NCI-H446 (cell line): ENCODE data around the gene SMARCC2.
"Not testable (repeated sequence)": the region's sequence is repeated elsewhere in the genome, so short reads cannot be mapped to it uniquely, and the experiment has no call there.

Experiments
- DNase-seq, 2 experiments: peaks; one replicate each; lab custom pipeline; 2025; lab: John Stamatoyannopoulos, UW

The SMARCC2 gene

DNA sequence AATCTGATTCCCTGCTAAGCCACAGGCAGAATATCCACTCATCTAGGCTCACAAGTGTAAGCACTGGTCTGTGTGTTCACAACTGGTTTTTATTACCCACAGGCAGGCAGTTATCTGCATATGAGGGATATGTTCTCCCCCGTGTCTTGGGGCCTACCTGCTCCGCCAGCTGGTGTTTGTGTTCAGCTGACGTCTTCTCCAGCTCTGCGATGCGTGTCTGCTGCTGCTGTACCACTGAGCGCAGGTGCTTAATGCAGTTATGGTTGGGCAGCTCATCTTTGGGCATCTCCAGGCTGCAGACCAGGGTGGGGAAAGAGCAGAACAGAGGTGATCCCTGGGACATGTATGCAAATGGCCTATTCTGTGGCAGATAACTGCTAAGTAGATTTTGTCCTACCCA is 18.7 kb upstream of the SMARCC2 start:
- no peak for DNase-seq

DNA sequence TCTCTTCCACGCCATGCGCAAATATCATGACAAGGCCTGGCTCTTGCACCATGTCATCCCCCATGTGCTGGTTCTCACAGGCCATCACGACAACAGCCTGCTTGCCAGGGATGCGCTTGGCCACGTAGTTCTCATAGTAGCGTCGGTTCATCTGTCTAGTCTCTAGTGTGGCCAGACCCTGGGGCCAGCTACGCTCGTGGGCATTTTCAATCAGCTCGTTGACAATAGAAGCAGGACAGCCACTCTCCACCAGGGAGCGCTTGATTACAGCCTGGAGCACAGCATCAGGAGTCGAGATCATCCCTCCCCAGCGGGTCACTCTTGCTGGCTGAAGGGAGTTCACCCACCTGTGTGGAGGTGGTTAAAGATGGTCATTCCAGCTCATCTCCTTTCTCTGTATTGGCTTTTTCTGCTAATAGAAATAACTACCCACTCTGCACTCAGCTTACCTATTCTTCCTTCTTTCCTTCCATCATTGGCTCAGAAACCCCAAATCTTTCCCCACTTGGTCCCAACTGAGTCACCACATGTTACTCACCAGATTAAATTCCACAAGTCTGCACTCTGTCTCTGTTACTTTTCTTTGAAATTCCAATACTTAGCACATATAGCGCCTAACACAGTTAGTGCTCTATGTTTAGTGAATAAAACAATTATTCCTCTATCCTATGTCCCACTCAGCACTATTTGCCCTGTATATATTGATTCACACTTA is 17.3 kb upstream of the SMARCC2 start:
- DNase-seq = peak in 1 of 2 experiments; percentile 19

DNA sequence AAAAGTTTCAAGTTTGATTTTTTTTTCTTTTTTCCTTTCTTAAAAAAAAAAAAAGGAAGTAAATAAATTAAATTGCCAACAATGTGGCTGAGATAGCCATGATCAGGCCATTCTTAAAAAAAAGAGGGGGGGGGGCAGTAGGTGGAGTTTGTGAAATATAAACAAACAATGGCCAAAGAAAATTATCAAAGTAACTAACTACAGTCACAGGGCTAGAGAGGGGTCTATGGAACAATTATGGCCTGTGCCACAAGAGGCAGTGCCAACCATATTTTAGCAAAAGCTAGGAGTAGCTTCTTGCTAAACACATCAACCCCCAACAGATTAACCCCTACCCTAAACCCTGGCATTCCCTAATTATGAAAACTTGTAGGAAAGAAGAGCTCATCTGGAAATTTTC is 16.2 kb upstream of the SMARCC2 start:
- no peak for DNase-seq

DNA sequence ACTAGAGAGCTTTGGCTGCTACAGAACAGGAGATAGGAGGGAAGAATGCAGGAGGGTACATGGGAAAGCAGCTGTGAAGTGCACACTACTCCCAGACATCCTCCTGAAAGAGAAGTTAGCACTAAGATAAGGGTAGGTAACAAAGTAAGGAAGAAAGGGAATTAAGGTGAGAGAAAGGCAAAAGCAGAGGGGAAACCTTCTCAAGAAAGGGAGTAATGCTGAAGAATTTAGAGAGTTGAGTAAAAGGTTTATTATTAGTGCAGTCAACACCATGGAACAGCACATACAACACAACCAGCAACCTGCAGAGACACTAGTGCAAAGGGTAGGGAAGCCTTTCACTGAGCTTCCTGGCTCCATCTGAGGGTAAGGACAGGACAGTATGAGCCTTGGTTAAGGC is 15.0 kb upstream of the SMARCC2 start:
- DNase-seq = no peak

DNA sequence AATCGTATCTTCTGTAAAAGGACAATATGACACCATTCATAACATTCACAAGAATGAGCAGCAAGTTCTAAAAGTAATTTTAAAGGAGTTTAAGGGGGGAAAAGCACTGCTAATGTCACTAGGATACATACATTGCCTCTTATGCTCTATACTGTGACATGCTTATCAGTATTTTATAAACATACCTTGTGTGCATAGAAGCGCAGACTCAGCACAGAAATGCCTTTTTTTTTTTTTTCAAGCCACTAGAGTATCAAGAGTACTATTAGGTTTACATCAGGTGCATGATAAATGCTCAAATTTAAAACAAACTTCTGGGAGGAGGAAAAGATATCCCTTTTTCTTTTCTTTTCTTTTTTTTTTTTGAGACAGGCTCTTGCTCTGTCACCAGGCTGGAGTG is 13.6 kb upstream of the SMARCC2 start:
- DNase-seq = no peak

DNA sequence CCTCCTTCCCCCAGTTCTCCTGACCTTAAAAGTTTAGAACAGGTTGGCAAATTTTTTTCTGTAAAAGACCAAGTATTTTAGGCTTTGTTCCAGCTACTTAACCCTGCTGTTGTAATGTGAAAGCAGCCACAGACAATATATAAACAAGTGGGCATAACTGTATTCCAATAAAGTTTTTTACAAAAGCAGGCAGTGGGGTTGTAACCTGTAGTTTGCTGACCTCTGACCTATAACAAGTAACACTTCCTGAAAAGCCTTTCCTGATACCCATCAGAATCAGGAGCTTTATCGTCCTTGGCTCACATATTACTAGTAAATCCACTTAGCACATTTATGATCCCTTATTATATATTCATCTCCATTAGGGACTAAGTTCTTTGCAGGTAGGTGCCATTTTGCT is 13.1 kb upstream of the SMARCC2 start:
- DNase-seq = no peak

DNA sequence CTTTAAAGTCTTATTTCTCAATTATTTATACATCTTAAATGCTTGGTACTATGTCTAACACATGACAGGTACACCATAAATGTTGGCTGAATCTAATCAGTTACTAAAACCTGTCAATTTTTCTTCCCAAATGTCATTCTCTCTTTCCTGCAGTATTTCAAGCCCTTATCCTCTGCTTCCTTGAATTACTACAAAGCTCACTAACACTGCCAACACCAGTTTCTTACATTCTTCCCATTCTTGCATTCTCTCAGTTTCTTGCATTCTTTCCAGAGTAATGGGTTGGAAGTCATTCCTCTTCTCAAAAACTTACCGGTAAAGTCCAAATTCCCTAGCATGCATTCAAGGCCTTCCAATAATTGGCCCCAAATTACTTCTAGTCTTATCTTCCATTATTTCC is 9.6 kb upstream of the SMARCC2 start:
- no peak for DNase-seq

DNA sequence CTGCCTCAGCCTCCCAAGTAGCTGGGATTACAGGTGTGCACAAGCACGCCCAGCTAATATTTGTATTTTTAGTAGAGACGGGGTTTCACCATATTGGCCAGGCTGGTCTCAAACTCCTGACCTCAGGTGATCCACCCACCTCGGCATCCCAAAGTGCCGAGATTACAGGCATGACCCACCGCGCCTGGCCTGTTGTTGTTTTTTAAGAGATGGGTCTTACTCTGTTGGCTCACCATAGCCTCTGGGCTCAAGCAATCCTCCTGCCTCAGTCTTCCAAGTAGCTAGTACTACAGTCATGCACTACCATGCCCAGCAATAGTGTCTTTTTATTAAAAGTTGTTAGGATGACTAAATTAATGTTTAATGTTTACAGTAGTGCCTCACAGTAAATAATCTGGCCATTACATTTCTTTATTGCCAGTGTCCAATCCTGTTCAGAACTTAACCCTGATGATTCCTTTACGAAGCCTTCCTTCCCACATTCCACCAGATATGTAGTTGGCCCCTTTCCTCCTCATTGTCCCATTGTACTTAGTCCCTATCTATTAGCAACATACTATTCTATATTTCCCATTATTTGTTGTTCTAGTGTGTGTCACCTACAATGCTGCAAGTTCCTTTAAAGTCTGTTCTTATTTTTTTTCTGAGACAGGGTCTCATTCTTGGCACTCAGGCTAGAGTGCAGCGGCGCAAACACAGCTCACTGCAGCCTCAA is 8.8 kb upstream of the SMARCC2 start:
- no peak for DNase-seq

DNA sequence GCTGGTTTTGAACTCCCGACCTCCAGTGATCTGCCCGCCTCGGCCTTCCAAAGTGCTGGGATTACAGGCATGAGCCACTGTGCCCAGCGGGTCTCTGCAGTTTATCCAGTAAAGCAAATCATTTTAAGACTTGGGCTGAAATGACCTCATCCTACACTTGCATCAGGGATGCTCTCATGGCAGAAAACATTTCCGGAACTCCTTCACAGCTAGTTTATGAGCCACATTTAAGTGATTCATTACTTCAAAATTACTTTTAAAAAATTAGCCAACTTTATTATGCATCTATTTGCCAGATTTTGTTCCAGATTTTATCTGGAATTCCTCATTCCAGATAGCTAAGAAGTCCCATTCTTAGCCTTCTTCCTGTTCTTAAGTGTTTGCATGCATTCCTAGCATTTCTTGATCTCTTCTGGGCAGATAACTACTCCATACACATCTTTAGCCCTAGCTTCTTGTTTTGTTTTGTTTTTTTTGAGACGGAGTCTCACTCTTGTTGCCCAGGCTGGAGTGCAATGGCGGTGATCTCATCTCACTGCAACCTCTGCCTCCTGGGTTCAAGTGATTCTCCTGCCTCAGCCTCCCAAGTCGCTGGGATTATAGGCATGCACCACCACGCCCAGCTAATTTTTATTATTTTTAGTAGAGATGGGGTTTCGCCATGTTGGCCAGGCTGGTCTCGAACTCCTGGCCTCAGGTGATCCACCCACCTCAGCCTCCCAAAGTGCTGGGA is 7.7 kb upstream of the SMARCC2 start:
- DNase-seq = not testable (repeated sequence)

DNA sequence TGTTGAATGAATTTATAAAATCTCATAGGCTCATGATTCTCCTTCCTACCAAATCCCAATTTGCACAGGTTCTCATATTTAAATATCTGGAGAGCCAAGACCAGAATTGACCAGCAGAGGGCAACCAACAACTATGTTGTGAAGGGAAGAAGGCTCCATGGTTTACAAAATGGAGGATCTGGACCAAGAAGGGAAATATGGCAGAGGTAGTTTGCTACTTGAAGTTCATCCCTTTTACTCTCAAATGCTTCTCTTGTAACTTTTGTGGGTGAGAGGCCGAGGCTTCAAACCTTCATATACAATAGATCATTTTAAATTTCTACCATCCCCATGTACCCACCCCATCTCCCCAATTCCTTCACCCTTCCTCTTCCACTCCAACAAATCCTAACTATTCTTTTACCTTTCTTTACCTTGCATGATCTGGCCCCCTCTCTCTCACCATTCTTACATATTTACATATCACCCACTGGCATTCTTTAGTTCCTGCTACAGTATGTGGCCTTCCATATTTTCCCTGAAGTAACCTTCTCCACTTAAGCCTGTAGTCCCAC is 3.8 kb upstream of the SMARCC2 start:
- peak; percentile 78 to 90 for DNase-seq

DNA sequence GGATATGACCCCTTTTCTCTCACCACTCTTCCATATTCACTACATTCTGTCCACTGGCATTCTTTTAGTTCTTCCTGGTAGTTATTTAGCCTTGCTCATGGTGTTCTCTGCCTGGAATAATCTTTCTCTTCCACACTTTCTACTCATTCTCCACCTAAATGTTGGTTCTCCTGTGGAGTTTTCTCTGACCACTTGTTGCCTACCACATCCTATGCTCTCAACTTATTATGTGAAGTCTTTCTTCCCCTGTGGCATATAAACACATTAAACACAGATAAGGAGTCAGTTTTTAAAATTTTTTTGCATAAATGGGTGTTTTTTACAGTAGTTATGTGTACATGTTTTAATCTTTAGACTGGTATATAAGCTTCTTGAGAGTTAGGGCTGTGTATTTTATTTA is 3.3 kb upstream of the SMARCC2 start:
- DNase-seq = no peak

DNA sequence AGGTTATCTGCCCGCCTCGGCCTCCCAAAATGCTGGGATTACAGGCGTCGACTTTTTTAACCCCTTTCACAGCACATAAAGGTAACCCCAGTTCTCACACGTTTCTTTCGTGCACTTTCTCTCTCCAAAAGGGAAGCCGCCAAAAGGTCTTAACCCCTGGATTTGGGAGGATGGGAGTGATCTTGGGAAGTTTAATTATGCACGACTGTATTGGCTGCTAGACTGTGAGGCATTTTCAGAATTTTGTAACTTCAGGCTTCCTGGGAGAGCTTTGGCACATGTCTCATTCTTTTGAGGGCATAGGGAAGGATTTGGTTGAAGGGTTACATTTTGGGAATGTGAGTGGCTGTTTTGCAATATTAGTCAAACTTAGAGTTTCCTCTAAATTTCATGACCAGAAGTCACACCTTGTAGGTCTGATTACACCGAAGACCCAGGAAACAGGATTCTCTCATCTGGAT is 1.4 kb upstream of the SMARCC2 start:
- DNase-seq = no peak

DNA sequence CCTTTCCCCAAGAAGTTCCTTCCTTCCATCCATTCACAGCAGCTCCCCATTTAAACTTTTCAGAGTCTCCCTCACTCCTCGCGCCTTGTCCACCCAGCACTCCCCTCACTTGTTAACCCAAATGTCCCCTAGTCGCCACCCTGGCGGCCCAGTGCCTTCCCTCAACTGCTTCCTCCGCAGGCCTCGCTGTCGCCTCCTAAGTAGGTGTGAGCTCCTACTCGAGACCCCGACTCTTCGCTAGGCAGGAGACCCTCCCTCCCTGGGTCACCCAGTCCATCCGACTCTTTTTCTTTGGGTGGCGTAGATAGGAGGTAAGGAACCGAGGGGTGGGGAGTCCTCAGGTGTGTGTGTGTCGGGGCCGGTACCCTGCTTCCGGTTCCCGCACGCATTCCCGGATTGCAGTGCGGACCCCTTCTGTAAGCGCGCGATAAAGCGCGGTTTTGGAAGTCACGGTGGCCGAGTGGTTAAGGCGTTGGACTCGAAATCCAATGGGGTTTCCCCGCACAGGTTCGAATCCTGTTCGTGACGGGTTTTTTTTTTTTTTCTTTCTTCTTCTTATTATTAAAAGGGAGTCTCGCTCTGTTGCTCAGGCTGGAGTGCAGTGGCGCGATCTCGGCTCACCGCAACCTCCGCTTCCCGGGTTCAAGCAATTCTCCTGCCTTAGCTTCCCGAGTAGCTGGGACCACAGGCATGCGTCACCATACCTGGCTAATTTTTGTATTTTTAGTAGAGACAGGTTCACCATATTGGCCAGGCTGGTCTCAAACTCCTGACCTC is 823 bp upstream of the SMARCC2 start:
- DNase-seq = peak; percentile 75 to 93

DNA sequence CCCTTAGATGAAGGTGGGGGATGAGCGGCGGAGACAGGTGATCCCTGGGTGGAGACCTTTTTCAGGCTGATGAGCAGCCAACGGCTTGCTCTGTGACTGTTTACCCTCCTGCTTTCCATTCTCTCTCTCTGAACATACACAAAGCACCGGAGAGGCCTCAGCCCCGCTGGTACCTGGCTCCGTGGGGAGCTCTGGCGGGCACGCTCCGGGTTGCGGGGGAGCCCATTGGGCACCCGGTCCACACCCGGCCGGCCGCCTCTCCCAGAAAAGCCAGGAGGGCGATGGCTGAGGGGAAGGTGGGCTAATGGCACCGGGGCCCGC is 545 bp downstream of the SMARCC2 start:
- no peak for DNase-seq

DNA sequence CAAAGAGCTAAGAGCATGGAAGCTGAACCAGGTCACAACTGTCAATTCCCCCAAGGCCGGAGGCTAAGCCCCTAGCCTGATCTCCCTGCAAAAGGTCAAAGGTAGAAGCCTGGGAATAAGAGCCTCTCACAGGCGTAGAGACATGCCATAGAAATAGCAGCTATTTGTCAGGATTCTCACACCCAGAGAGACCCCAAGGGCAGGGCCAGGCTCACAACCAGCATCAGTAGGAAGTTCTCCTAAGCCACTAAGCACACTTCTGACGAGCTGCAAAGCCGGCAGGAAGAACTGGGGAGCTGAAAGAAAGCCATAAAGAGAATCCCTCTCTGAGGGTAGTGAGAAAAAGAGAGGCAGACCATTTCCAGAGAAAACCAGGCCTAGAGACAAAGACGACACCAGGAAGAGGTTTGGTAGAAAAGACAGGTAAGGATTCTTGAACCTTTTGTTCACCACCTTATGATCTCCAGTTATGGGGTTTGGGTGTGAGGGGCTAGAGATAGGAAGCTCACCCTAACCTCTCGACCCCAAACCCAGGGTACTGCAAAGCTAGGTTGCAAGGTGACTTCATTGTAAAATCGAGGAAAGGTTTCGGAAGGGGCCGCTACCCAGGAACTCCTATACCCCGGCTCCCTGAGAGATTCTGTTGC is 1.0 kb downstream of the SMARCC2 start:
- no peak for DNase-seq

DNA sequence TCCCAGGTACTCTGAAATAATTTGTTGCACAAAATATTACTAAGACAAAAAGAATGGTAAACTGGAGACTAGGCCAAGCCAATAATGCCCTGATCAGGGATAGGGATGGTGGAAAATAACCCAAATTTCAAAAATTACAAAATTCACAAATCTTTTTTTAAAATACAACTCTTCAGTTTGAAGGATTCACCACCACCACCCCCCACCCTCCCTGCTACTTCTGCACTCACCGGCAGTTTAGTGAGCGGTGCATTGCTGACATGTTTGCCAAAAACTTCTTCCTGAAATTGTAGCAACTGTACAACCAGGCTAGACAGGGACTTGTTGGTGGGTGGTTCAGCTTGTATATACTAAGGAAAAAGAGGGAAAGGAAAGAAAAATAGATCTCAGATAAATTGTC is 2.3 kb downstream of the SMARCC2 start:
- no peak for DNase-seq

DNA sequence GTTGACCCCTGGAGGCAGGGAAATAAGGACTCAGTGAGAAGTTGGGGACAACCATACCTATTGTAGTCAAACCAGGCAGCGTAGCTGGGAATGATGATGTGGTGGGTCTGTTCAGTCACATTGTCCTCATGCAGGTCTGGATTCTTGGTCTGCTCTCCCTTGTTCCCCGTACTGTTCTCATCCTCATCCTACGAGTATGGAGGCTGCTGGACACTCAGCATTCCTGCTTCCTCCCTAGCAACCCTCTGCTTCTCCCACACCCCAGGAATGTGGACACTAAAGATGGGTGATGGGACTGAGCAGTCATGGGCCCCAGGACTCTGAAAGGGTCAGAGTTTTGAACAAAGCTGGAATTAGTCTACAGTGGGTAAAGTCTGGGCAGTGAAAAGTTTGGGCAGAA is 10.9 kb downstream of the SMARCC2 start:
- DNase-seq = no peak

DNA sequence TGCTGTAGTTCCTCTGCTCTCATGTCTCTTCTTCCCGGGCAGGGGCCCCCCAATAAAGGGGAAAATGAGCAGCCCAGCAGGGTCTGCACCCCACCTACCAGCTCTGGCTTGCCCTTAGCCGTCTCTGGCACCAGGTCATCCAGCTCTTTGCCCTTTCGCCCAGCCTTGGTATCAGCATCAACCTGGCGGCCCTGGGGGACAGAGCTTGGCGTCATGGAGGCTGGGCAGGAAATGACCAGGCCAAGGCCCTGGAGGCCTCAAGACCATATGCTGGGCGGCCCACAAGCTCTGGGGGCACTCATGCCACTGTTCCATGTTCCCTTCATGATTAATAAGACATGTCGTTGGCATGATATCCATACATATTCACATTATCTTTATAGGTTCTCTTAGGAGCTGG is 16.4 kb downstream of the SMARCC2 start:
- DNase-seq = no peak

DNA sequence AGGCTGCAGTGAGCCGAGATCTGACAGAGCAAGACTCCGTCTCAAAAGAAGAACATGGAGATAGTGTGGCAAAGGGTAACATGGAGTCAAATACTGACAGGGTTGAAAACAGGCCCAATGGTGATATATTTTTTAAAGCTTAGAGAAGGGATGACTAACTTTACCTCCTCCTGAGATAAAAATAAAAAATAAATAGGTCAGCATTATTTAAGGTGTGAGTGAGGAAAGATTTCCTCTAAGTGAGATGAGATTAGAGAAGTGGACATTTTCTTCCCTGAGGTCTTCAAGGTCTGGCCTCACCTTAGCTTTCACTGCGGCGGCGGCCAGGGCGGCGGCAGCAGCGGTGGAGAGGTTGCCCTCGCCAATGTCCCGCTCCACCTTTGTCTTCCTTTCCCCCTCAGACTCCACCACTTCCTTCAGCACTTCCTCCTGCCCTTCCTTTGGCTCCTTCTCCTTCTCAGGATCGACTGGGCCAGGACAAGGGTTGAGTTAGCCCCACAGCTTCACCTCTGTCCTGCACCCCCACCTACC is 20.0 kb downstream of the SMARCC2 start:
- no peak for DNase-seq

DNA sequence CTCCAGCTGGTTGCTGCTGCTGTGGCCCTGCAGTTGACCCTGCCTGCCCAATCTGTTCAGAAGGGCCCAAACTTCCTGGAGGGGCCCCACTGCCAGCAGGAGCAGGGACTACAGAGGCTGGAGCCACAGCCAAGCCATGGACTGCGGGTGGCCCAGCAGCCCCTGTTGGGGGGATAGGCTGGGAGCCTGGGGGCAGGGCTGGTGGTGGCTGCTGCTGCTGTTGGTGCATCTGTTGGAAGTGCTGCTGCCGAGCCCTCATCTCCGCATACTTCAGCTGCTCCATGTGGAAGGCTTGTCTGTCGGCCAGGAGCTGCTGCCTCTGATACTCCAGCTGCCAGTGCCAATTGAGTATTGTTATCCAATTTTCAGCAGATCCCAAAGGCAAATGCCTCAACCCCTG is 23.9 kb downstream of the SMARCC2 start:
- DNase-seq = no peak

DNA sequence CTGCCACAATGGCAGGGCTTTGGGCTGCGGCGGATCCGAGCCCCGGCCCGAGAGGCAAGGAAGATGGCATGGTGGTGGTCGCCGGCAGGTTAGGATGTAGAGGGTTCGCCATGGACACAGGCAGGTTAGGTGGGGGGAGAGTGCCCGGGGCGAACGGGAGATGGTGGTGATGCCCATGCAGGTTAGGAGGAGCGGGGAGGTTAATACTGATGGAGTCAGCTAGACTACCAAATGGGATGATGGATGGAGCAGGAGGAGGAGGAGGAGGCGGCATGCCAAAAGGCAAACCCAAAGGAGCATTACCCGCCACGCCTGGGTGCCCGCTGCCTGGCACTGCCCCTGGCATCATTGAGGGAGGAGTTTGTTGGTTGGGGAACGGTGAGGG is 24.9 kb downstream of the SMARCC2 start:
- no peak for DNase-seq
